GM19043 (cell line): ENCODE measurements around the gene RAI1.

Source experiments
- ATAC-seq: cut with Tn5 transposase; IDR thresholded peaks from one replicate; pipeline ENCODE4 v1.9.1; 2021; ENCODE audit warnings: low read depth; ENCODE audit not compliant: unreplicated experiment

The RAI1 gene

DNA sequence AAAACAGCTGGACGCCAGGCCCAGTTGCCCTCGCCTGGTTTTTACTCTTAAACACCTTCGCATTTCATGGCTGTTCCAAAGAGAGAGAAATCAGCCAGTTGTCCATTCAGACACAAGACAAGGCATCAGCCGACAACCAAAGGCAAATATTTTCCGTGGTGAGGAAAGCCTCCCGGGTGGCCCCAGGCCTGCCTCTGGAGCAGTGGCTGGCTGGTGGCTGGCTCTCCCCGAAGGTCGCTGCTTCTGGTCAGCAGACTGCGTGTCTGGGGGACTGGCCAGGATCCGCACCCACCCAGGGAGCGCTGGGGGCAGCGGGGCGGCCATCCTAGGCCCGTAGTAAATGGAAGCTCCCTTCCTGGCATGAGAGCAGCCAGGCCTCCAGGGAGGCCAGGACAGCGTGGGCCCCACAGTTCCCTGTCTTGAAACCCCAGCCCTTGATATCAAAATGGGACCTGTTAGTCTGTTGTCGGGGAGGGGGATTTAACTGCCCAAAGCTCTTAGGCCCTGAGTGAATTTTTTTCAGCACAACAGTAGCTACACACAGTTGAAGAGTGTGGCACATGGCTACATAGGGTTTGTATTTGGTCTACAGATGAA, 97.9 kb downstream of the RAI1 start:
- no peak for ATAC-seq

DNA sequence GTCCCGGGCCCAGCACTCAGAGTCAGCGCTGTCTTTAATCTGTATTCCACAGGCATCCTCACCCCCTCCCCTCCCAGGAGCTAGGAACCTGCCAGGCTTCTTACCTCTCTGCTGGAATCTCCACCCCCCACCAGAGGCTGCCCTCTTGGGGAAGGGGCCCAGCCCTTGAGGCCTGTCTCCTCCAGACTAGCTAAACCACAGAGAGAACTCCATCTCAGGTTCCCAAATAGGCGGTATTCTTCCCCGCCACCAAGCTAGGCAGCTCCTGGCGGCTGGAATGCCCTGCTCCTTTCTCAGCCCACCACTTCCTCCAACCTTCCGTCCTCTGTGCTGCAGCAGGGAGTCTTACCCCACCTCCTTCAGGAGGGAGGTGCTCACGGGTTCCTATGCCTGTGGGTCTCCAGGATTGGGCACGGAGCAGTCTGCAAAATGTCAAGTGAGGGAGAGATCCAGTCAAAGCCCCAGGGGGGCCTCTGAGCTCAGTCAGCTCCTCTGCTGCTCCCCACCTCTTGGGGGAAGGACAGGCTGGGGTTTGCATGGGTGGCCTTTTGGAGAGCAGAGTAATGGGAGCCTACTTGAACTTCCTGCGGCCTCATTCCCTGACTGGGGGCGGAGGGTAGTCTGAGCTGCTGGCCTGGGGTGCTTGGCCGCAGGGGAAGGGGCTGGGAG, 99.8 kb downstream of the RAI1 start:
- ATAC-seq = no peak

- no peak for ATAC-seq
Observed at GRCh38 chr17:17781591-17782496, 100.6 kb downstream of the RAI1 start.

GRCh38 chr17:17782523-17783115, 101.4 kb downstream of the RAI1 start:
- no peak for ATAC-seq

DNA sequence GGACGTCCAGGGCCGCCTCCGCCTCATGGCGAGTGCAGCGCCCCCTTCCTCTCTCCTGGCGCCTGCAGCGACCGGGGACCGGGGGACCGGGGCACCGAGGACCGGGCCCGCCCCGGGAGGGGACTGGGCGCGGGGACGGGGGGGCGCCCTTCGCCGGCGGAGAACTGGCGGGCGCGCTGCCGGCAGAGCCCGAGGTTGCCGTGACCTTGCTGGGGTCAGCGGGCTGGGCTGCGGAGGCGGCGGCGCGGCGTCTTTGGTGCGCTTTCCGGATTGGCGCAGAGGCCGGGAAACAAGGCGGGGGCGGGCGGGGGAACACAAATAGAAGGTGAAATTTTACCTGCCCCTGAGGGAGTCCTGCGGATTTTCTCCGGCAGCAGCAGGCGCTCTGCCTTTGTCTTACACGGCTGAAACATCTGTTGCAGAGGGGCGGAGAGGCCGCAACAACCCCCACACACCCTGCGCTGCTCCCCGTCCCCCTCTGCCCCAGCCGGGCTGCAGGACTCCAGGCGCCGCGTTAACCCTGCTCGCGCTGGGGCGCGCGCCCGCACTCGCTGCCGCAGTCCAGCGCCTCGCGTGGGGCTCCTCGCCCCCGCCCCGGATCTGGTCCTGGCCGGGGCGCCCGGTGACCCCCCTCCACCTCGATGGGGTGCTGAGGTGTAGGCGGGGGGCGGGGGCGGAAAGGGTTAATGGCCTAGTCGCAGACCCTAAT, 102.0 kb downstream of the RAI1 start:
- ATAC-seq = no peak

- ATAC-seq = no peak
Observed at GRCh38 chr17:17783825-17784656, 102.8 kb downstream of the RAI1 start.

DNA sequence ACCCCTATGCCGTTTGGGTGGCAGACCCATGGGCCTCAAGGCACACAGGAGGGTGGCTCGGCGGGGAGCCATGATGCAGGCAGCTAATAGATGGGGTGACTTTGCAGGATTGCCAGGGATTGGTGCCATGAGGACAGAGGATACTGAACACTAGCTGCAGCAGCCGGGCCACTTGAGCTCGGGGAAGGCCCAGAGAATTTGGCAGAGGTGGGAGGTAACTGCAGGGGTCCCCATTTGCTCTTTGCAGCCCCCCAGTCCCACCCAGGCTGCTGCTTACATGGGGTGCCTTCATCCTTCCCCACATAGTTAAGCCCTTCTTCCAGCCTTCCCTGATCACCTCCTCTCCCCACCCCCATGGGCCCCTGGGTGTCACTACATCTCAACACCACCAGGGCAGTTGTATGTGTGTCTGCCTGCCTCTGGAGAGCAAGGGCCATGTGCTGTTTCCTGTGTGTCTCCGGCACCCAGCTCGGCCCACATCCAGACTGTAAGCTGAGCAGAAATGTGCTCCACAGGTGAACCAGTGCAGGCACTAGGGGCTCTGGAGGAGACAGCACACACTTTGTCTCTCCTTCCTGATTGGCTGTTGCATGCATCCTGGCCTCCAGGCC, 103.5 kb downstream of the RAI1 start:
- no peak for ATAC-seq

GRCh38 chr17:17785407-17785806, 104.1 kb downstream of the RAI1 start:
- ATAC-seq = no peak

DNA sequence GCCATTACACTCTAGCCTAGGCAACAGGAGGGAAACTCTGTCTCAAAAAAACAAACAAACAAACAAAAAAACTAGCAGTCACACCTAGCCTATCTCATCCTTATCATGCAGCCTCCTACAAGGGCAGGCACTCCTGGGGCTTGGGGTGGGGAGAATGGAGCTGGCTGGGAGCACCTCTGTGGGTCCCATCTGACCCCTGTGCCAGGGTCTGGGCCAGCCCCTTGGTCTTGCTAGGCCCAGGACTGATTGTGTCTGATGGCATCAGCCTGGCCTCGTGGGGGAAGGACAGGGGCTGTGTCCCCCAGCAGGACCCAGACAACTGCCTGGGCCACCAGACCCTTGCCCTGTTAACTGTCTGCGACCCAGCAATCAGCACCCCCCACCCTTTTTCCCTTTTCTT, 105.7 kb downstream of the RAI1 start:
- no peak for ATAC-seq

DNA sequence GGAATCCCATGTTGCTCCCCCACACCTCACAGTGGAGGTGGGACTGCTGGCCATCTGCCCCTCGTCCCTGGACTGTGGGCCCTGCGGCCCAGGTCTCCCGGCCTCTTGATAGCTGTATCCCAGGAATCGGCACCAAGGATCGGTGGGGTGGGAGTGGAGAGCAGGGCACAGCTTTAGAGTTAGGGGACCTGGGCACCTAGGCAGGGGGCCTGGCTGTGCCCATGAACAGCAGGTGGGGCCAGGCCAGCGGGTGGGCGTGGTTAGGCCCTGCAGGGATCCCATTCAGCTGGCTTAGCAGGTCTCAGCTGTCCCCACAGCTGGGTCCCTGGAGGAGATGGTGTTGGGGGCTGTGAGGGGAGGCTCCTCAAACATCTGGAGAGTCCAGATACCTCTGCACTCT, 106.3 kb downstream of the RAI1 start:
- no peak for ATAC-seq

DNA sequence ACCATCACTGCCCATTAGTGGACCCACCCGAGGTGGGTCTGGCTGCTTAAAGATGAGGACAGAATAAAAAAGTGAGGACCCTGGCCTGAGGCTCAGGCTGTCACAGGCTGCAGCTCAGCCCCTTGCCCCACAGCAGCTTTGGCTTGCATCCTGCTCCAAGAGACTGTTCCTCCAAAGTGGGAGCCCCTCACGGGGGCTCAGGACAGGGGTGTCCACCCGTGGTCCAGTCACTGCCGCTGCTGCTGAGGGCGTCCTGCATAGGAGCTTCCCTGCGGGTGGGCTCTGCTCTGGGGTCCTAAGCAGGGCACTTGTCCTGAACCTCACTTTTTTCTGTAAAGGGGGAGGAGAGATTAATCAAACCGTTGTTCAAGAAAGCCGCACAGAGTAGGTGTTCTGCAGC, 107.7 kb downstream of the RAI1 start:
- ATAC-seq = no peak

- ATAC-seq = no peak
Observed at GRCh38 chr17:17789410-17789809, 108.2 kb downstream of the RAI1 start.

- no peak for ATAC-seq
Observed at GRCh38 chr17:17789828-17790636, 108.8 kb downstream of the RAI1 start.

DNA sequence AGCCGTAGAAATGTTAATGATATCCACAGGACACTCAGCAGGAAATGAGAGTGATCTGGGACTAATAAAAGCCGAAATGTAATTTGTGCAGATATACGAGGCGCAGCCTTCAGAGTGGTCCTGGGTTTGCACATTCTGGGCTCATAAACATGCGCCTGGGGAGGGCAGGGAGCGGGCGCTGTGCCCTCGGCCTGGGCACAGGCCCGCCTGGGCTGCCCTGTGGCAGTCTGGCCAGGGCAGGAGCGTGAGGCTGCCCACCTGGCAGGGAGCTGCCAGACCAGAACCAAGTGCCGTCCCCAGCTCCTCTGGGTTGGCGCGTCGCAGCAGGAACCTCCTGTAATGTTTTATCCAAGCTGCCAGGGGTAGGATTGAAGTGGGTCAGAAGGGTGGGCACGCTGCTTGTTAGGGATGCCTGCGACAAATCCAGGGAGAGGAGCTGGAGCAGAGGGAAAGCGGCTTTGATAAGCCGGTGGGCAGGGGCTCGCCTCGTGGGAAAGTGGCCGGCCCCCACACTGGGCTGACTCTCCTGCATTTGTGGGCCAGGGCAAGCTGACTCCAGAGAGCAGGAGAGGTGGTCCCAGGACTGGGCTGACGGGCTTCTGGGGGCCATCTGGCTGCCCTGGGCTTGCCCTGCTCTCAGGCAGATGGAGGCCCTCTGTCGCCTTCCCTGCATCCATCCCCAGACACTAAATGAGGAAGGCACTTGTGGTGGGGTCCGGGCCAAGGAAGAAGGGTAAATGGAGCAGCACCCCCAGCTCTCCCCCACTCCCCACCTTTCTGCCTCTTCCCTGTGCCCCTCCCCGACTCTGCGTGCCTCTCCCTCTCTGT, 109.6 kb downstream of the RAI1 start:
- ATAC-seq = no peak

DNA sequence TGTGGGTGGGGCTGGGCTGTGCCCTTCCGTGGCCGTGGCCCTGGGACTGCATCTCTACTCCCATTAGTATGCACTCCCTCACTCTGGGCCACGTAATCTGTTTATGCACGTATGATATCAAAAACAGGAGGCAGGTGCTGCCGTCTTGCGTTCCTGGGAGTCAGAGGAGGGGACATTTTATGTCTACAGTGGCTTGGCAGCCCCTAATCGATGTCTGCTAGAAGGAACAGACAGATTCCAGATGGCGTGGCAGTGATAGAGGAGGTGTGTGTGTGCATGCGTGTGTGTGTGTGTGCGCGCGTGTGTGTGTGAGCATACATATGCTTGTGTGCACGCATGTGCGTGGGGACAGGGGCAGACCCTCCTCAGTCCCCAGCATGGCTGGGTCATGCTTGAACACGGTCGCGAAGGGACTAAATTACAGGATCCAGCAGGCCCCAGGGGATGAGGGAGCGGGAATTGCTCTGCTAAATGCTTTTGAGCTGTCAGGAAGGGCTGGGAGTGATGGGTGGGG, 110.8 kb downstream of the RAI1 start:
- no peak for ATAC-seq

- ATAC-seq = no peak
Observed at GRCh38 chr17:17792551-17793377, 111.5 kb downstream of the RAI1 start.
